Fibroblast of gingiva (primary cell): ENCODE measurements around the gene OR1C1.
"Not testable (repeated sequence)": the region's sequence is repeated elsewhere in the genome, so short reads cannot be mapped to it uniquely, and the experiment has no call there.

Experiments
- DNase-seq: peaks from one replicate; pipeline ENCODE4 v3.0.0-alpha.2; 2011; ENCODE audit warnings: low read depth

The OR1C1 gene, protein sequence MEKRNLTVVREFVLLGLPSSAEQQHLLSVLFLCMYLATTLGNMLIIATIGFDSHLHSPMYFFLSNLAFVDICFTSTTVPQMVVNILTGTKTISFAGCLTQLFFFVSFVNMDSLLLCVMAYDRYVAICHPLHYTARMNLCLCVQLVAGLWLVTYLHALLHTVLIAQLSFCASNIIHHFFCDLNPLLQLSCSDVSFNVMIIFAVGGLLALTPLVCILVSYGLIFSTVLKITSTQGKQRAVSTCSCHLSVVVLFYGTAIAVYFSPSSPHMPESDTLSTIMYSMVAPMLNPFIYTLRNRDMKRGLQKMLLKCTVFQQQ

DNA sequence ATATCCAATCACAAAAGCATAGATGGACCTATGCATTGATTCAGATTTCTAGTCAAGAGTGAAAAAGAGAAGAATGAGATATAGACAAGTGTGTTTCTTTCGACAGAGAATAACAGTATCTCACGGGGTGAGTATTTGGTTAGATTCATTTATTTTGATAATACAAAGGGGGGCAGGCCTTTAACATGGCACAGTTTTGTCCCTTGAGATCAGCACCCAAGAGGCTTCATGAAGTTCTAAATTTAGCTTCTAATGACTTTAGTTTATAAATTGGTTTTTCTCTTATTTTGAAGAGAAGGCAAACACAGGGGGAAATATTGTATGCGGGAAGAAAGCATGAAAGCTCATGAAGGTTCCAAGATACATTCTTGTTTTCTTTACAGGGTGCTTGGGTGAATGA, at the start of gene OR1C1:
OR1C1 (minus strand) TSS at position 101 of the 400 bp plus-strand sequence. CDS start 2,150 bp downstream, outside the sequence.
- no peak for DNase-seq

GRCh38 chr1:247797518-247797917, 37.2 kb upstream of the OR1C1 start:
- DNase-seq: no peak

- DNase-seq: no peak
Measured at GRCh38 chr1:247769603-247770002, 9.2 kb upstream of the OR1C1 start.

GRCh38 chr1:247754311-247754710, 6.0 kb downstream of the OR1C1 start:
- not testable (repeated sequence) for DNase-seq

DNA sequence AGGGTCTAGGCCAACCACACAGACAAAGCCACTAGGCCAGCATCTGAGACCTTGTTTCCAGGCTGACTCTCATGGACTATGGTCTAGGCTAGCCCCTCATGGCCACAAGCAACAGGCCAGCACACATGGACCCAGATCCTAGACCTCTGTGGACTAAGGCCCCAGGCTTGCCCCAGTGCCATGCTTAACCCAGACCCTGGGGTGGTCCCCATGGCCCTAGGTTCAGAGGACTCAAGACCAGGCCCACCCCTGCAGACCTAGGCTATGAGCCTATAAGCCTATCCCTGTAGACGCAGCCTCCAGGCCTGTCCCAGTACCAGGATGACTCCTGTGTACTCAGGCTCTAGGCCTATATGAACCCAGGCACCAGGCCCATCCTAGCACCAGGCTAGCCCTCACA, 10.5 kb downstream of the OR1C1 start:
- DNase-seq: no peak

GRCh38 chr1:247748041-247748440, 12.3 kb downstream of the OR1C1 start, which contains the start of gene OR14A2:
TSS of gene OR14A2 (minus strand) at chr1:247748141.
- DNase-seq: no peak

DNA sequence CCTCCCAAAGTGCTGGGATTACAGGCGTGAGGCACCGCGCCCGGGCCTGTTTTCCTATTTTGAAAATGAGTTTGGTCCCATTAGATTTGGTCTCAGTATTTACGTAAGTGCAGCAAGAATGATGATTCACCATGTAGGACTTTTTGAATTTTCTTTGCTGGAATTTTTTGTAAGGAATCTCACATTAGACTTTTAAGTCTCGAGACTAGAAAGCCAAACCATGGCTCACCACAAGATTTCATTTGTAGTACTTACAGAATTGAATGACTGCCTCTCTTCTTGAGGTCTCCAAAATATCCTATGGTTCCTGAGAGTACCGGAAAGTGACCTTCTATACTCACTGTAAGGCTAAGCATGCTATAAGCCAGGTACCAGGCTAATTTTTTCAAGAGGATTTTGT, 12.7 kb downstream of the OR1C1 start:
- DNase-seq: no peak

DNA sequence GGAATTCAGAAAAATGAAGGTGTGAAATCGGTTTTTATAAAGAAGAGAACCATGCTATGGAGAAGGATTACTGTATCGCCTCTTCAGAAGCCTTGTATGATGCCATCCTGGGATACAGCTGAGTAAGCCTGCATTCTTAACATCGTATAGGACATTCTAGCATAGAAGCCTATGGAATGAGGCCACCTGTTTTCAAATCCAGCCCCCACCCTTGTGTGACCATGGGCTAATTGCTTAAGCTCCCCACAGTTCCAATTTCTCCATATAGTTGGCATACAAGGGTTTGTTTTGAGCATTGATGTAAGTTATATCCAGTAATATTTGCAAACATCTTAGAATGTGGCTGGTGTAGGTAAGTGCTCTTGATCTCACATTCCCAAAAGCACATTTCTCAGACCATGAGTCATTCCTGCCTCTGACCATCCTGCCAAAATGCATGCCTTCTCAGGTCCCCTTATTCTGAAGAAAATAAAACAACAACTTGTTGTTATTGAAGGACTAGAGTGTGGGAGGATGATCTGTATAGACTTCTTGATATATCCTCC, 13.9 kb downstream of the OR1C1 start:
- no peak for DNase-seq

GRCh38 chr1:247742215-247742760, 18.1 kb downstream of the OR1C1 start:
- DNase-seq: not testable (repeated sequence)

DNA sequence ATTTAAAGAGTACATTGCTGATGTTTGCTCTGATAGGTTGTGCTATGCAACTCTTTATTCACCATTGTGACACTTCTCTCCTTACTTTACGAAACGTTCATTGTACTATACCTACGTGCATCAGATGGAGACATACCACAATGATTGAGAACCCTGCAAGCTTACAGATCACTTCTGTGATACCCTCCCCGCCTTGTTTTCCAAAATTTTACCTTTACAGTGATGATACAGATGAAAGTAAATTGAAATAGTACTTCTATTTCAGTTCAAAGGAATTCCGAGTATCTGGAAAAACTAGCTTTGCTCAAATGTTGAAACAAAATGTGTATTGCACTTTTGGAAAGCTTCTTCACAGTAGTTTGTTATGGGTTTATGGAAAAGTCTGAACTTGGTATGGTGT, 18.6 kb downstream of the OR1C1 start:
- no peak for DNase-seq

GRCh38 chr1:247740721-247741120, 19.6 kb downstream of the OR1C1 start:
- DNase-seq: no peak

- DNase-seq: no peak
Measured at GRCh38 chr1:247738315-247738714, 22.0 kb downstream of the OR1C1 start, which contains the start of gene OR14K1. TSS of gene OR14K1 (plus strand) at chr1:247738615. CDS start at chr1:247738615, 0 bp downstream.

- DNase-seq: no peak
Measured at GRCh38 chr1:247721222-247721621, 39.1 kb downstream of the OR1C1 start.

DNA sequence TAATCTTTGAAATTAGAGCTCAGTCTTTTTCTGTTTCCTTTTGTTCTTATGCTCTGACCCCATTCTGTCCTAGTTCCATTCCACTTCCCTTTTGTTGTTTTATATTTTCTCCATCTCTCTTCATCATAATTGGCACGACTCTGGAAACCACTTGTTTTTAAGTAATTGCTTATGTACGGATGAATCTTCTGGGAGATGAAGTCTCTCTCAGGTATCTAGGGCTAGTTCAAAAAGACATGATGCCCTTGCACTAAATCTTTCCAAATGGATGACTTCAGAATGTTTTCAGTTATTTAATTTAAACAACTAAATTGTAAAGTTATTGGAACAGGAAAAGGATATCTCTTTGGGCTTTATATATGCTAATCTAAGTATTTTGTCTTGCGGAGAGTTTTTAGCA, 43.8 kb downstream of the OR1C1 start, which contains the start of gene OR6F1:
OR6F1 (minus strand) TSS at position 101 of the 400 bp plus-strand sequence. CDS start 3,891 bp downstream, outside the sequence.
- DNase-seq: no peak

DNA sequence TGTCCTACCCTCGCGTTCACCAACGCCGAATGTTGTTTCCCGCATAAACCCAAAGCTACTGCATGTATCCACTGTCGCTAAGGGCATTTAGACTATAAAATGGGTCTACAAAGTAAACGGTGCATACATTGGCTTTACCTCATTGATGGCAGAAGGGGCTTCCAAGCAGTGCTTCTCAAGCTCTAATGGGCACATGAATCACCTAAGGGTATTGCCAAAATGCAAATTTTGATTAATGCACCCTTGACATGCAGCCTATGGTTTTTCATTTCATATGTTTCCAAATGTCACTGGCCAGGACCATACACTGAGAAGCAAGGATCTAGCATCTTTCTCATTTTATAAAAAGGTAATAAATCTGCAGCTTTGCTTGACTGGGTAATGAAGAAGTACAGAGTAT, 46.6 kb downstream of the OR1C1 start:
- no peak for DNase-seq

- not testable (repeated sequence) for DNase-seq
Measured at GRCh38 chr1:247710681-247711080, 49.7 kb downstream of the OR1C1 start.
